Type B pancreatic cell (in vitro differentiated cells): ENCODE measurements around the gene STUM. TPM values are rescaled to one million over a fixed set of nuclear protein-coding genes. Genes with fewer than 3 reads are reported as not detected.

Source experiments
- DNase-seq: peaks from one replicate; pipeline ENCODE4 v3.0.0; 2021; ENCODE audit warnings: mixed read lengths; ENCODE audit not compliant: unreplicated experiment; ENCODE audit errors: extremely low spot score
- H3K27ac Mint-ChIP-seq: 2 replicates; pipeline ENCODE4 v1.8.0; 2021; ENCODE audit warnings: mild to moderate bottlenecking, mixed read lengths
- H3K27me3 Mint-ChIP-seq: 2 replicates; pipeline ENCODE4 v1.8.0; 2021; ENCODE audit warnings: mixed read lengths
- H3K36me3 Mint-ChIP-seq: 2 replicates; pipeline ENCODE4 v1.8.0; 2021; ENCODE audit warnings: mixed read lengths
- H3K4me1 Mint-ChIP-seq: one replicate; pipeline ENCODE4 v1.8.0; 2021; ENCODE audit warnings: mixed read lengths; ENCODE audit not compliant: unreplicated experiment
- H3K4me3 Mint-ChIP-seq: 2 replicates; pipeline ENCODE4 v1.8.0; 2021; ENCODE audit warnings: mild to moderate bottlenecking, mixed read lengths
- H3K9me3 Mint-ChIP-seq: 2 replicates; pipeline ENCODE4 v1.8.0; 2021; ENCODE audit warnings: mixed read lengths
- CTCF ChIP-seq: fragments of 200-600 bp; sonication (generic); conservative IDR thresholded peaks from 2 replicates; pipeline ENCODE4 v1.5.0; 2021; ENCODE audit warnings: antibody characterized with exemption, mild to moderate bottlenecking
- total RNA-seq: library from RNA; stranded (reverse); gene quantifications from 2 replicates; pipeline ENCODE4 v1.2.1, GENCODE V29; 2021; ENCODE audit warnings: low replicate concordance

The STUM gene
- total RNA-seq, 1 donor from 2014 or later, result 2.8 TPM

DNA sequence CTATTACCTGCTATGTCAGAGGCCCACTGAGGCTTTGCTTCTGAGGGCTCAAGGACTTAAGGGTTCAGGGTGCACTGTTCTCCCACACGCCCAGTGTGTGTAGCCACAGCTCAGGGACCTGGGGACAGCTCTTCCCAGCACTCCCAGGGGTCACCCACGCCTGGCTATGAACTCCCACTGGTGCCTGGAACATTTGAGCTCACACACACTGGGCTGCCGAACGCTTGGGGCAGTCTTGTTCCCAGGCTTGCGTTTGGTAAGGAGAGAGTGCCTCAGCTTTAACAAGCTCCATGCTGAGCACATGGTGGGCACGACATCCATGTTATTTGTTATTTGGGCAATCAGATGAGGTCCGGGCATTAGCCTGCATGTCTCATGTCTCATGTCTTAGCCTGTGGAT, 37.6 kb downstream of the STUM start:
- no peaks in the 10 kb centered on the region for H3K36me3 Mint-ChIP-seq
- peaks cover 4% of the 10 kb centered on the region for H3K4me1 Mint-ChIP-seq
- no peak for DNase-seq
- no peaks in the 10 kb centered on the region for H3K27me3 Mint-ChIP-seq
- TF ChIP-seq CTCF, result no peak
- H3K27ac Mint-ChIP-seq, result no peak overlapping the region
- H3K4me3 Mint-ChIP-seq, result no peak overlapping the region
- no peaks in the 10 kb centered on the region for H3K9me3 Mint-ChIP-seq

GRCh38 chr1:226586650-226587422, 38.3 kb downstream of the STUM start:
- Mint-ChIP-seq H3K27me3 (no peaks in the 10 kb centered on the region), H3K36me3 (no peaks in the 10 kb centered on the region), H3K4me1 (peaks cover 4% of the 10 kb centered on the region), H3K9me3 (no peaks in the 10 kb centered on the region), H3K4me3 (no peak overlapping the region), H3K27ac (no peak overlapping the region)
- no peak for DNase-seq
- TF ChIP-seq CTCF, result no peak

DNA sequence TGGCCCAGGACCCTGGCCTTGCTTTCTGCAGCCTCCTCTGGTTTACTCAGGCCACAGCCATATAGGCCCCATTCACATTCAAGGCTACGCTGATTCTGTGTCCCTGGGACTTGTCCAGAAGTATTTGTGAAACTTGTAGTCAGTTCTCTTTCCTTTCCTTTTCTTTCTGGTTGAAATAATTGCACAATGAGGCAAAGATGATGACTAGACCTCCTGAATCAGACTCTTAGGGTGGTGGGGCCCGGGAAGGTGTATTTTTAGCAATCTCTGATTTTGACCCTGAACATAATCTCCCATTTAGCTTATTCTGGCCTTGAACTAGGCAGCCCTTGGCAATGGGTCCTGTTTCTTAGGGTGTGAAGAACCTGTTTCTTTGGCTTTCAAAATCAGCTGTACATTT, 39.9 kb downstream of the STUM start:
- Mint-ChIP-seq H3K9me3 (no peaks in the 10 kb centered on the region), H3K4me1 (peaks cover 4% of the 10 kb centered on the region), H3K4me3 (no peak overlapping the region), H3K36me3 (no peaks in the 10 kb centered on the region), H3K27ac (no peak overlapping the region), H3K27me3 (no peaks in the 10 kb centered on the region)
- TF ChIP-seq CTCF, result no peak
- no peak for DNase-seq

DNA sequence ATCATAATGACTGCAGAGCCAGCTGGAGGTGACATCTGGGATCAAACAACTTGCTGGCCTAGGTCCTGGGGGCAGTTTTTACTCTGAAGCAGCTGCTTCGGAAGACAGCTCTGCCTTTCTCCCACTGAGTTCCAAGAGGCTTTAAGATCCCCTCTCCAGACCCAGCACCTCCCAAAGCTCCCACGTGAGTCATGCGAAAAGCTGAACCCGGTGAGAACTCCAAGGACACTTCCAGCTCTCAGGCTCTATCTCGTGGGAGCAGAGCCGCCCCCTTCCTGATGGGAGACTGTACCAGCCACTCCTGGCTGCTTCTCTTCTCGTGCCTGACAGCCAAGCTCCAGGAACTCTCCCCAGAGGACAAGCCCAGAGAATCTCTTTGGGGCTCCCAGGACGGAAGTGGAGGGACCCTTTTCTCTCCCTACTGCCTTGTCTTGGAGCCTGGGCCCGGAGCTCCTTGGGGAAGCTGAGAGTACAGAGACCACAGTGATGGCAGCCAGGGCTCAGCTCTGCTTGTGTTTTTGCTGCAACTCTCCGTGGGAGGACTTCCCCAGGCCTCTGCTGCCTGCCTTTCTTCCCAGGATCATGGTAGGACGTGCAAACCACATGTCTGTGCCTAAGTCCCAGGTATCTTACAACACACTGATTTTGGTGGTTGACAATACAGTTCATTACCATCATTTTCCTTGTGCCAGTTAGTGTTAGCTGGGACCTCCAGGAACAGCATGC, 40.6 kb downstream of the STUM start:
- Mint-ChIP-seq H3K9me3 (no peaks in the 10 kb centered on the region), H3K36me3 (no peaks in the 10 kb centered on the region), H3K4me1 (peaks cover 4% of the 10 kb centered on the region), H3K27ac (no peak overlapping the region), H3K27me3 (no peaks in the 10 kb centered on the region), H3K4me3 (no peak overlapping the region)
- no peak for TF ChIP-seq CTCF
- DNase-seq, result no peak

- H3K9me3 Mint-ChIP-seq, result peaks cover 4% of the 10 kb centered on the region
- H3K4me3 Mint-ChIP-seq, result no peak overlapping the region
- no peak for DNase-seq
- no peaks in the 10 kb centered on the region for H3K36me3 Mint-ChIP-seq
- TF ChIP-seq CTCF, result no peak
- peaks cover 4% of the 10 kb centered on the region for H3K4me1 Mint-ChIP-seq
- H3K27ac Mint-ChIP-seq, result no peak overlapping the region
- peaks cover 6% of the 10 kb centered on the region for H3K27me3 Mint-ChIP-seq
Observed at GRCh38 chr1:226590614-226591013, 42.0 kb downstream of the STUM start.
